HEK293T (cell line): Measurements from ENCODE around the gene SPEG.

Source experiments
- CTCF ChIA-PET: fragments of 350-600 bp; formaldehyde crosslinking; extraction: SDS; loops from one replicate; lab custom pipeline; 2021; ENCODE audit warnings: antibody characterized with exemption, inconsistent platforms; lab: Yijun Ruan, JAX
- POLR2A ChIA-PET: fragments of 350-600 bp; formaldehyde crosslinking; extraction: SDS; loops from one replicate; lab custom pipeline; 2020; ENCODE audit warnings: antibody characterized with exemption, inconsistent platforms; lab: Yijun Ruan, JAX
- DNase-seq: peaks from one replicate; pipeline ENCODE4 v3.0.0; 2012; ENCODE audit warnings: mixed read lengths; ENCODE audit errors: extremely low spot score
- ARNT ChIP-seq: fragments of 450-650 bp; IDR thresholded peaks from 2 replicates; pipeline ENCODE4 v1.6.1; 2017; ENCODE audit warnings: mild to moderate bottlenecking
- BHLHE40 ChIP-seq: fragments of 450-650 bp; IDR thresholded peaks from 2 replicates; pipeline ENCODE4 v1.6.1; 2016; ENCODE audit warnings: mild to moderate bottlenecking, moderate library complexity, borderline replicate concordance
- CTBP1 ChIP-seq: fragments of 450-650 bp; IDR thresholded peaks from 2 replicates; pipeline ENCODE4 v1.6.1; 2016; ENCODE audit warnings: borderline replicate concordance
- ELF4 ChIP-seq: fragments of 450-650 bp; IDR thresholded peaks from 2 replicates; pipeline ENCODE4 v1.6.1; 2017; ENCODE audit warnings: antibody characterized with exemption
- FOXA1 ChIP-seq: fragments of 450-650 bp; IDR thresholded peaks from 2 replicates; pipeline ENCODE4 v1.6.1; 2016; ENCODE audit warnings: mild to moderate bottlenecking
- FOXK2 ChIP-seq: fragments of 450-650 bp; IDR thresholded peaks from 2 replicates; pipeline ENCODE4 v1.6.1; 2016; ENCODE audit warnings: mild to moderate bottlenecking
- FOXM1 ChIP-seq: fragments of 450-650 bp; IDR thresholded peaks from 2 replicates; pipeline ENCODE4 v1.6.1; 2017; ENCODE audit warnings: mild to moderate bottlenecking, borderline replicate concordance
- HDGF ChIP-seq: fragments of 450-650 bp; IDR thresholded peaks from 2 replicates; pipeline ENCODE4 v1.6.1; 2017; ENCODE audit warnings: antibody characterized with exemption, borderline replicate concordance
- L3MBTL2 ChIP-seq: fragments of 450-650 bp; conservative IDR thresholded peaks from 2 replicates; pipeline ENCODE4 v1.6.1; 2016; ENCODE audit warnings: mild to moderate bottlenecking
- LEF1 ChIP-seq: fragments of 450-650 bp; IDR thresholded peaks from 2 replicates; pipeline ENCODE4 v1.6.1; 2017; ENCODE audit warnings: mild to moderate bottlenecking, borderline replicate concordance
- NFRKB ChIP-seq: fragments of 450-650 bp; IDR thresholded peaks from 2 replicates; pipeline ENCODE4 v1.6.1; 2016; ENCODE audit warnings: mild to moderate bottlenecking, moderate library complexity
- PKNOX1 ChIP-seq: fragments of 450-650 bp; IDR thresholded peaks from 2 replicates; pipeline ENCODE4 v1.6.1; 2016
- SP1 ChIP-seq: fragments of 450-650 bp; IDR thresholded peaks from 2 replicates; pipeline ENCODE4 v1.6.1; 2017
- SUZ12 ChIP-seq: fragments of 450-650 bp; IDR thresholded peaks from 2 replicates; pipeline ENCODE4 v1.6.1; 2016; ENCODE audit warnings: mild to moderate bottlenecking
- TARDBP ChIP-seq: fragments of 450-650 bp; IDR thresholded peaks from 2 replicates; pipeline ENCODE4 v1.6.1; 2016
- ZNF384 ChIP-seq: fragments of 450-650 bp; IDR thresholded peaks from 2 replicates; pipeline ENCODE4 v1.6.1; 2016

SPEG gene

DNA sequence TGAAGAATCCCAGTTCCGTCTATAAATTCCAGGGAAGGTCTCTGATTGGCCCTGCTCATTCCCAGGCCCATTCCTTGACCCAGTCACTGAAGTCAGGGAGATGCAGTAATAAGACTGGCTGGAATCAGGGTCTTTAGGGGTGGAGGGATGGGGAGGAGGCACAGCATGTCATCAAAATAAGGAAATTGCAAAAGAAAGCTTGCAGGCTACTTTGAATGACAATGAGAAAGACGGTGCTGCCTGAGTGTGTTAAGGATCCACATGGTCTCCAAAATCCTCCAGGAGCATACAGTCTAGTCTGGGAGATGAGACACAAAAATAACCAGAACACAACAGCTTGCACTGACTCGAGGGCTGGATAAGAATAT lies 18.4 kb upstream of the SPEG start:
- DNase-seq, result no peak
- POLR2A ChIA-PET, result no interaction called here
- CTCF ChIA-PET, result interaction anchor here (1.4 to 2.9 kb wide), 2 partner anchors 14 to 94 kb away, joined by 5 to 13 read pairs; no protein-coding TSS in a partner anchor
- TF ChIP-seq NFRKB, result no peak
- TF ChIP-seq FOXA1, result no peak
- no peak for TF ChIP-seq TARDBP
- TF ChIP-seq FOXK2, result no peak
- TF ChIP-seq FOXM1, result no peak
- TF ChIP-seq CTBP1, result no peak
- no peak for TF ChIP-seq ARNT
- no peak for TF ChIP-seq ELF4
- TF ChIP-seq BHLHE40, result no peak
- TF ChIP-seq HDGF, result no peak
- TF ChIP-seq ZNF384, result no peak
- TF ChIP-seq SUZ12, result no peak
- no peak for TF ChIP-seq LEF1

DNA sequence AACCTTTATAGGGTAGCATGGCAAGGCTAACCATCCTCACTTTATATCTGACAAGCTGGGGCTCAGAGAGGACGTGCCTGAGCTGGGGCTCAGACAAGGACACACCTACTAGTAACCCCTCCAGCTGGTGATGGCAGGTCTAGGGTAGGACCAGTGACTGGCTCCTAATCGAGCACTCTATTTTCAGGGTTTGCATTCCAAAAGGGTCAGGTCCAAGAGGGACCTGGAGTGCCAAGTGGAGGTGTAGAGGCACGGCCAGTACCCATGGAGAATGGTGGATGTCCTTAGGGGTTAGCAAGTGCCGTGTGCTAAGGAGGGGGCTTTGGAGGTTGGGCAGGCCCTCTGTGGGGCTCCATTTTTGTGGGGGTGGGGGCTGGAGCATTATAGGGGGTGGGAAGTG lies 17.7 kb upstream of the SPEG start:
- no peak for TF ChIP-seq HDGF
- CTCF ChIA-PET, result interaction anchor here (2.9 kb wide), 1 partner anchor 15 kb away, joined by 13 read pairs; no protein-coding TSS in a partner anchor
- no peak for DNase-seq
- POLR2A ChIA-PET, result no interaction called here

GRCh38 chr2:219417374-219417773 lies 17.3 kb upstream of the SPEG start:
- no peak for DNase-seq
- TF ChIP-seq SUZ12 (no peak), L3MBTL2 (no peak)
- CTCF ChIA-PET, result interaction anchor here (2.9 kb wide), 1 partner anchor 15 kb away, joined by 13 read pairs; no protein-coding TSS in a partner anchor
- POLR2A ChIA-PET, result no interaction called here

- TF ChIP-seq PKNOX1 (no peak), BHLHE40 (no peak), NFRKB (no peak), FOXK2 (no peak), CTBP1 (no peak)
- DNase-seq, result no peak
These were observed 16.3 kb upstream of the SPEG start, which contains the start of gene DES for GRCh38 chr2:219418155-219419011. TSS of gene DES (plus strand) at chr2:219418377. CDS start at chr2:219418463, 86 bp downstream.

DNA sequence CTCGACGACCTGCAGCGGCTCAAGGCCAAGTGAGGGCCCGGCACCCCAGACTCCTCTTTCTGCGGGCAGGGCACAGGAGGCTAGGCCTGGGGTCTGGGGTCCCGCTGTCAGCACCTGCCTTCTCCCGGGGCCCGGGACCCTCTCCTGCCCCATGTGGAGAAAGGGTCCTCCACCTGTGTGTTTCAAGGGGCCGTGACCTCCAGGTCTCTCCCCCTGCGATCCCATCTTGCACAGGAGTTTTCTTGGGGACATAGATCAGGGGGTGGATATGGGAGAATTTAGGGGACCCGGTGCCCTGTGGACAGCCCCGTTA lies 15.7 kb upstream of the SPEG start:
- ChIA-PET CTCF (no interaction called here), POLR2A (no interaction called here)
- no peak for DNase-seq
- TF ChIP-seq FOXA1, result no peak

More at GRCh38 chr2:219418155-219419011, 16.3 kb upstream of the SPEG start, which contains the start of gene DES:
- ChIA-PET CTCF (interaction anchor here (2.9 kb wide), 1 partner anchor 16 kb away, joined by 13 read pairs; no protein-coding TSS in a partner anchor), POLR2A (no interaction called here)

- no peak for DNase-seq
- POLR2A ChIA-PET, result no interaction called here
- CTCF ChIA-PET, result interaction anchor here (0.6 to 1.3 kb wide), 2 partner anchors 15 to 16 kb away, joined by 3 read pairs; no protein-coding TSS in a partner anchor
- TF ChIP-seq FOXA1 (no peak), L3MBTL2 (no peak), NFRKB (no peak), SUZ12 (no peak), FOXK2 (no peak), SP1 (no peak), ZNF384 (no peak), TARDBP (no peak), LEF1 (no peak), ARNT (no peak), CTBP1 (no peak), PKNOX1 (no peak), BHLHE40 (no peak), ELF4 (no peak), FOXM1 (no peak), HDGF (no peak)
These were observed 15.1 kb upstream of the SPEG start for GRCh38 chr2:219419331-219420197.

- ChIA-PET POLR2A (no interaction called here), CTCF (interaction anchor here (1.3 kb wide), 1 partner anchor 16 kb away, joined by 3 read pairs; no protein-coding TSS in a partner anchor)
- no peak for DNase-seq
- no peak for TF ChIP-seq BHLHE40
- no peak for TF ChIP-seq LEF1
- no peak for TF ChIP-seq PKNOX1
- no peak for TF ChIP-seq SUZ12
- no peak for TF ChIP-seq ARNT
- no peak for TF ChIP-seq NFRKB
- no peak for TF ChIP-seq TARDBP
- TF ChIP-seq FOXA1, result no peak
- no peak for TF ChIP-seq CTBP1
- TF ChIP-seq FOXM1, result no peak
- no peak for TF ChIP-seq SP1
- no peak for TF ChIP-seq ELF4
- TF ChIP-seq ZNF384, result no peak
- TF ChIP-seq FOXK2, result no peak
- no peak for TF ChIP-seq HDGF
- TF ChIP-seq L3MBTL2, result no peak
These were observed 14.0 kb upstream of the SPEG start for GRCh38 chr2:219420687-219421086.
